ENCODE results near the gene FBP2.

The FBP2 gene

GRCh38 chr9:94511955-94512265 is 81.7 kb downstream of the FBP2 start:
- no peak overlapping the region for H3K27ac ChIP-seq
- no peaks in the 10 kb centered on the region for H3K36me3 ChIP-seq (ENCODE audit: control insufficient read depth, insufficient read depth, low read length)
- no peak overlapping the region for H3K4me3 ChIP-seq (ENCODE audit: low read depth, low read length)
- no peak overlapping the region for H2AFZ ChIP-seq
- no peaks in the 10 kb centered on the region for H3K4me1 ChIP-seq
- no peaks in the 10 kb centered on the region for H3K27me3 ChIP-seq (ENCODE audit: control insufficient read depth, insufficient read depth, low read length)
- no peaks in the 10 kb centered on the region for H3K79me2 ChIP-seq
- no peak overlapping the region for H3K4me2 ChIP-seq (ENCODE audit: low read length)
- no peaks in the 10 kb centered on the region for H3K9me3 ChIP-seq (ENCODE audit: control insufficient read depth, low read length)
- H3K9ac ChIP-seq = no peak overlapping the region
- TF ChIP-seq, protein P1, sequence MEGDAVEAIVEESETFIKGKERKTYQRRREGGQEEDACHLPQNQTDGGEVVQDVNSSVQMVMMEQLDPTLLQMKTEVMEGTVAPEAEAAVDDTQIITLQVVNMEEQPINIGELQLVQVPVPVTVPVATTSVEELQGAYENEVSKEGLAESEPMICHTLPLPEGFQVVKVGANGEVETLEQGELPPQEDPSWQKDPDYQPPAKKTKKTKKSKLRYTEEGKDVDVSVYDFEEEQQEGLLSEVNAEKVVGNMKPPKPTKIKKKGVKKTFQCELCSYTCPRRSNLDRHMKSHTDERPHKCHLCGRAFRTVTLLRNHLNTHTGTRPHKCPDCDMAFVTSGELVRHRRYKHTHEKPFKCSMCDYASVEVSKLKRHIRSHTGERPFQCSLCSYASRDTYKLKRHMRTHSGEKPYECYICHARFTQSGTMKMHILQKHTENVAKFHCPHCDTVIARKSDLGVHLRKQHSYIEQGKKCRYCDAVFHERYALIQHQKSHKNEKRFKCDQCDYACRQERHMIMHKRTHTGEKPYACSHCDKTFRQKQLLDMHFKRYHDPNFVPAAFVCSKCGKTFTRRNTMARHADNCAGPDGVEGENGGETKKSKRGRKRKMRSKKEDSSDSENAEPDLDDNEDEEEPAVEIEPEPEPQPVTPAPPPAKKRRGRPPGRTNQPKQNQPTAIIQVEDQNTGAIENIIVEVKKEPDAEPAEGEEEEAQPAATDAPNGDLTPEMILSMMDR (IDR thresholded peaks at IDR 0.05) = no peak

DNA sequence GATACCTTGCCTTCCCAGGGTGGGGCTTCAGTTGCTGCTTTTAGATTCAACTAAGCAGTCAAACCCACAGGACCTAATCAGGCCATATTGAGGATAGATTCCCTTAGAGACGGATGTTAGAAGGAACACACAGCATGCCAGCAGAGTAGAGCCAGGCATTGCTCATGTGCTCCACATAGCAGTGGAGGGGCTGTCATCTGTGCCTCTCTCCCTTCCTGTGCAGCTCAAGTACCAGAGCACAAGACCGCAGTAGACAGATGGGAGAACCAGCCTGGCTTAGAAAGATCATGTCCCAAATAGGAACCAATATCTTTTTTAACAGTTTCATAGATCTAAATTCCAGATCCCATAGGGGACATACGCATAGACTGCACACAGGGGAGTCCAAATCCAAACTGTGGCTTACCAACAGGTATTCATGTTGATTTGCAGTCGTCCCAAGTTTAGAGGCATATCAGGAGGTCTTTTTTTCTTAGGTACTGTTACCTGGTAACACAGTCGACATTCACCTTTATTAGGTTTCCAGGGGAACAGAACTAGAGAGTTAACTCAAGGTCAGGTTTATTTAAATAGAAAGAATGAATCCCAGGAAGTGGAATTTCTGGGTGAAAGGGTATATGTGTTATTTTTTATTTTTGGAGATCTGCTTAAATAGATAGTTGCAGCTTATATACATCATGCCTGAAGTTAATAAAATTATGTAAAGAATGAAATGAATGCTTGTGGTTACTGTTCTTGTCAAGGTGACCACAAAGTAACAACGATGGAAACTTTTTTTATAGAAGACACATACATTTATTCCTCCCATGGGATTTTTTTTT is 82.3 kb downstream of the FBP2 start:
- no peaks in the 10 kb centered on the region for H3K27me3 ChIP-seq (ENCODE audit: control insufficient read depth, insufficient read depth, low read length)
- no peak overlapping the region for H3K4me3 ChIP-seq (ENCODE audit: low read depth, low read length)
- no peaks in the 10 kb centered on the region for H3K4me1 ChIP-seq
- no peaks in the 10 kb centered on the region for H3K9me3 ChIP-seq (ENCODE audit: control insufficient read depth, low read length)
- TF ChIP-seq, protein P1 (IDR thresholded peaks at IDR 0.05) = no peak
- H3K27ac ChIP-seq = no peak overlapping the region
- no peak overlapping the region for H2AFZ ChIP-seq
- H3K9ac ChIP-seq = no peak overlapping the region
- H3K4me2 ChIP-seq (ENCODE audit: low read length) = no peak overlapping the region
- H3K36me3 ChIP-seq (ENCODE audit: control insufficient read depth, insufficient read depth, low read length) = no peaks in the 10 kb centered on the region
- no peaks in the 10 kb centered on the region for H3K79me2 ChIP-seq

All from parathyroid adenoma (tissue), 2 donors.